Esophagus muscularis mucosa (tissue), 4 donors: ENCODE data around the gene STPG2.

ENCODE experiments used
- EP300 ChIP-seq: sonication (generic); formaldehyde crosslinking; IDR thresholded peaks from one replicate; pipeline ENCODE4 v1.6.1; 2017; ENCODE audit warnings: antibody characterized with exemption
- POLR2A ChIP-seq: fragments of 450-650 bp; IDR thresholded peaks from one replicate; pipeline ENCODE4 v1.6.1; 2017; ENCODE audit warnings: antibody characterized with exemption, moderate library complexity, mild to moderate bottlenecking, low read depth
- TF ChIP-seq, protein P1 (sequence below), 3 experiments: fragments of 200-600 bp in 2 of 3; fragments of 450-650 bp in 1 of 3; sonication (generic) in 2 of 3; IDR thresholded peaks; one replicate each; pipeline ENCODE4 v1.5.1; 2017 to 2019; ENCODE audit warnings: antibody characterized with exemption in 3 of 3, mild to moderate bottlenecking in 2 of 3, moderate library complexity in 1 of 3

DNA sequence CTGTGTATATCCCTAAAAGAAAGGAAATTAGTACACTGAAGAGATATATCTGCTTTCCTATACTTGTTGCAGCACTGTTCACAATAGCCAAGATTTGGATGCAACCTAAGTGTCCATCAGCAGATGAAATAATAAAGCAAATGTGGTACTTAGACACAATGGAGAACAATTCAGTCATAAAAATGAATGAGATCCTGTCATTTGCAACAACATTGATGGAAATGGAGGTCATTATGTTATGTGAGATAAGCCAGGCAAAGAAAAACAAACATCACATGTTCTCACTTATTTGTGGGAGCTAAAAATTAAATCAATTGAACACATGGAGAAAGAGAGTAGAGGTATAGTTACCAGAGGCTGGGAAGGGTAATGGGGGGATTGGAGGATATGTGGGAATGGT is 611.9 kb downstream of the STPG2 start:
- TF ChIP-seq, protein P1, sequence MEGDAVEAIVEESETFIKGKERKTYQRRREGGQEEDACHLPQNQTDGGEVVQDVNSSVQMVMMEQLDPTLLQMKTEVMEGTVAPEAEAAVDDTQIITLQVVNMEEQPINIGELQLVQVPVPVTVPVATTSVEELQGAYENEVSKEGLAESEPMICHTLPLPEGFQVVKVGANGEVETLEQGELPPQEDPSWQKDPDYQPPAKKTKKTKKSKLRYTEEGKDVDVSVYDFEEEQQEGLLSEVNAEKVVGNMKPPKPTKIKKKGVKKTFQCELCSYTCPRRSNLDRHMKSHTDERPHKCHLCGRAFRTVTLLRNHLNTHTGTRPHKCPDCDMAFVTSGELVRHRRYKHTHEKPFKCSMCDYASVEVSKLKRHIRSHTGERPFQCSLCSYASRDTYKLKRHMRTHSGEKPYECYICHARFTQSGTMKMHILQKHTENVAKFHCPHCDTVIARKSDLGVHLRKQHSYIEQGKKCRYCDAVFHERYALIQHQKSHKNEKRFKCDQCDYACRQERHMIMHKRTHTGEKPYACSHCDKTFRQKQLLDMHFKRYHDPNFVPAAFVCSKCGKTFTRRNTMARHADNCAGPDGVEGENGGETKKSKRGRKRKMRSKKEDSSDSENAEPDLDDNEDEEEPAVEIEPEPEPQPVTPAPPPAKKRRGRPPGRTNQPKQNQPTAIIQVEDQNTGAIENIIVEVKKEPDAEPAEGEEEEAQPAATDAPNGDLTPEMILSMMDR (IDR thresholded peaks at IDR 0.05) = no peak
- TF ChIP-seq EP300 = no peak
- no peak for TF ChIP-seq POLR2A
